OCI-M2 (cell line): ENCODE data around the gene FAM98C.
A peak's percentile ranks its signal among the peaks of the same experiment; 100 is the strongest.
"Not testable (repeated sequence)": the region's sequence is repeated elsewhere in the genome, so short reads cannot be mapped to it uniquely, and the experiment has no call there.

ENCODE experiments used
- DNase-seq: peaks from one replicate; lab custom pipeline; 2025; ENCODE audit not compliant: unreplicated experiment; lab: John Stamatoyannopoulos, UW

FAM98C gene

GRCh38 chr19:38402967-38403674 is at the start of gene FAM98C:
Gene FAM98C, plus strand, starts transcription at chr19:38403093. Its CDS starts 61 bp downstream, at chr19:38403154.
- peak; percentile 95 for DNase-seq

GRCh38 chr19:38355728-38356725 is 46.9 kb upstream of the FAM98C start:
- no peak for DNase-seq

GRCh38 chr19:38358071-38358470 is 44.8 kb upstream of the FAM98C start:
- DNase-seq = no peak

GRCh38 chr19:38359242-38360021 is 43.5 kb upstream of the FAM98C start:
- DNase-seq = no peak

GRCh38 chr19:38360351-38360750 is 42.5 kb upstream of the FAM98C start:
- no peak for DNase-seq

GRCh38 chr19:38360839-38361631 is 41.9 kb upstream of the FAM98C start:
- DNase-seq = no peak

GRCh38 chr19:38361633-38362075 is 41.2 kb upstream of the FAM98C start:
- no peak for DNase-seq

GRCh38 chr19:38362076-38362945 is 40.6 kb upstream of the FAM98C start:
- DNase-seq = peak; percentile 97

GRCh38 chr19:38362946-38363688 is 39.8 kb upstream of the FAM98C start:
- DNase-seq = not testable (repeated sequence)

- DNase-seq = no peak
Observed at GRCh38 chr19:38367041-38367440, 35.9 kb upstream of the FAM98C start.

GRCh38 chr19:38369584-38369983 is 33.3 kb upstream of the FAM98C start:
- DNase-seq = no peak

GRCh38 chr19:38370299-38370698 is 32.6 kb upstream of the FAM98C start:
- no peak for DNase-seq

- DNase-seq = no peak
Observed at GRCh38 chr19:38371081-38371480, 31.8 kb upstream of the FAM98C start.

GRCh38 chr19:38373907-38374331 is 29.0 kb upstream of the FAM98C start:
- DNase-seq = no peak

GRCh38 chr19:38374332-38375097 is 28.4 kb upstream of the FAM98C start, which contains the start of gene PSMD8:
Gene PSMD8, plus strand, starts transcription at chr19:38374571. Its CDS starts 31 bp downstream, at chr19:38374602.
- DNase-seq = peak; percentile 99

GRCh38 chr19:38375098-38375493 is 27.8 kb upstream of the FAM98C start:
- DNase-seq = no peak

- DNase-seq = no peak
Observed at GRCh38 chr19:38375748-38376147, 27.1 kb upstream of the FAM98C start.

GRCh38 chr19:38376576-38376975 is 26.3 kb upstream of the FAM98C start:
- DNase-seq = no peak
